Neutrophil (primary cell): ENCODE results near the gene RNF169.

Experiments
- H3K27ac ChIP-seq: fragments of 200-600 bp; sonication (generic); 2 replicates; pipeline ENCODE4 v1.5.1; 2016; ENCODE audit warnings: mild to moderate bottlenecking, moderate library complexity
- H3K27me3 ChIP-seq: fragments of 200-600 bp; sonication (generic); 2 replicates; pipeline ENCODE4 v1.6.0; 2016; ENCODE audit warnings: mild to moderate bottlenecking
- H3K36me3 ChIP-seq: fragments of 200-600 bp; sonication (generic); 2 replicates; pipeline ENCODE4 v1.5.1; 2017
- H3K4me1 ChIP-seq, 2 experiments: fragments of 200-600 bp in 1 of 2; sonication (generic) in 1 of 2; 1 replicate in 1 of 2; 2 replicates in 1 of 2; pipeline versions ENCODE4 v1.5.1 to v1.6.1; 2013 to 2016; ENCODE audit warnings: low read depth in 1 of 2, low read length in 1 of 2, mild to moderate bottlenecking in 1 of 2, moderate library complexity in 1 of 2; ENCODE audit not compliant: control insufficient read depth in 1 of 2, insufficient read depth in 1 of 2
- H3K4me3 ChIP-seq, 2 experiments: fragments of 200-600 bp in 1 of 2; sonication (generic) in 1 of 2; 1 replicate in 1 of 2; 2 replicates in 1 of 2; pipeline ENCODE4 v1.5.1; 2013 to 2016; ENCODE audit warnings: low read depth in 1 of 2, low read length in 1 of 2, mild to moderate bottlenecking in 1 of 2, moderate library complexity in 1 of 2
- H3K9me3 ChIP-seq: fragments of 200-600 bp; sonication (generic); 2 replicates; pipeline ENCODE4 v1.5.1; 2016
- TF ChIP-seq, protein P1 (sequence below): fragments of 200-600 bp; sonication (generic); IDR thresholded peaks from 2 replicates; pipeline ENCODE4 v1.5.1; 2016; ENCODE audit warnings: antibody characterized with exemption

Gene RNF169

DNA sequence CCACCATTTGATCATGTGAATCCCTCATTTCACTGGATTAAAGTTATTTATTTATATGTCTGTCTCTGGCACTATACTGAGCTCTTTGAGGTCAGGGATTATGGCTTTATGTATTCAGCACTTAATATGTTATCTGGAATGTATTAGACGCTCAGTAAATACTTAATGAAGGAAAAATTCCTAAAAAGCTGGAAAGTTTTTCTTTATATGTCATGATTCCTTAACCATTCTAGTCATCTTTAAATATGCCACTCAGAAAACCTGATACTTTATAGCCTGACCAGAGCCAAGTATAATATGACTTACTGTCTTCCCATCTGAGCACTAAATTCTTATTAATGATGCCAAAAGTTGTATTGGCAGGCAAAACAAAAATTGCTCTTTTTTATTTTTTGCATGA is 27.1 kb downstream of the RNF169 start:
- Histone ChIP-seq H3K9me3 (no peaks in the 10 kb centered on the region), H3K4me3 (no peak overlapping the region), H3K27me3 (no peaks in the 10 kb centered on the region), H3K36me3 (no peaks in the 10 kb centered on the region), H3K27ac (peak overlapping the region; percentile 46), H3K4me1 (peaks cover 28 to 42% of the 10 kb centered on the region in 2 experiments)
- TF ChIP-seq, protein P1, sequence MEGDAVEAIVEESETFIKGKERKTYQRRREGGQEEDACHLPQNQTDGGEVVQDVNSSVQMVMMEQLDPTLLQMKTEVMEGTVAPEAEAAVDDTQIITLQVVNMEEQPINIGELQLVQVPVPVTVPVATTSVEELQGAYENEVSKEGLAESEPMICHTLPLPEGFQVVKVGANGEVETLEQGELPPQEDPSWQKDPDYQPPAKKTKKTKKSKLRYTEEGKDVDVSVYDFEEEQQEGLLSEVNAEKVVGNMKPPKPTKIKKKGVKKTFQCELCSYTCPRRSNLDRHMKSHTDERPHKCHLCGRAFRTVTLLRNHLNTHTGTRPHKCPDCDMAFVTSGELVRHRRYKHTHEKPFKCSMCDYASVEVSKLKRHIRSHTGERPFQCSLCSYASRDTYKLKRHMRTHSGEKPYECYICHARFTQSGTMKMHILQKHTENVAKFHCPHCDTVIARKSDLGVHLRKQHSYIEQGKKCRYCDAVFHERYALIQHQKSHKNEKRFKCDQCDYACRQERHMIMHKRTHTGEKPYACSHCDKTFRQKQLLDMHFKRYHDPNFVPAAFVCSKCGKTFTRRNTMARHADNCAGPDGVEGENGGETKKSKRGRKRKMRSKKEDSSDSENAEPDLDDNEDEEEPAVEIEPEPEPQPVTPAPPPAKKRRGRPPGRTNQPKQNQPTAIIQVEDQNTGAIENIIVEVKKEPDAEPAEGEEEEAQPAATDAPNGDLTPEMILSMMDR: no peak

DNA sequence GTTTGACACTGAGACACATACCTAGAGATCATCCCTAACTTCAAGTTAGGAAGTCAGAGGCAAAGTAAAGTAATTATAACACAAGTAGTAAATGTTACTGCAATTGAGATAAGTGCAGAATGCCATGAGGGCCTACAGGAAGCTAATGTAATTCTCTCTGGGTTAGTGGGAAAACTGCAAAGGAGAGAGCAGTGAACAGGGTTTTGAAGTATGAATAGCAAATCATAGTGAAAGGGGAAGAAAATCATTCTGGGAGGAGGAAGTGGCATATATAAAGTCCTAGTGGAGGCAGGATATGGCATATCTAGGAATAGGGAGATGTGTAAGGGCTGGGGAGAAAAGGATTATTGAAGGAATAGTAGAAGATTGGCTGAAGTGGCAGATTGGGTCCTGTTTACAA is 27.9 kb downstream of the RNF169 start:
- Histone ChIP-seq H3K4me1 (peaks cover 26 to 43% of the 10 kb centered on the region in 2 experiments), H3K9me3 (no peaks in the 10 kb centered on the region), H3K27ac (peak overlapping the region; percentile 67), H3K27me3 (no peaks in the 10 kb centered on the region), H3K4me3 (no peak overlapping the region), H3K36me3 (no peaks in the 10 kb centered on the region)
- TF ChIP-seq, protein P1: no peak

DNA sequence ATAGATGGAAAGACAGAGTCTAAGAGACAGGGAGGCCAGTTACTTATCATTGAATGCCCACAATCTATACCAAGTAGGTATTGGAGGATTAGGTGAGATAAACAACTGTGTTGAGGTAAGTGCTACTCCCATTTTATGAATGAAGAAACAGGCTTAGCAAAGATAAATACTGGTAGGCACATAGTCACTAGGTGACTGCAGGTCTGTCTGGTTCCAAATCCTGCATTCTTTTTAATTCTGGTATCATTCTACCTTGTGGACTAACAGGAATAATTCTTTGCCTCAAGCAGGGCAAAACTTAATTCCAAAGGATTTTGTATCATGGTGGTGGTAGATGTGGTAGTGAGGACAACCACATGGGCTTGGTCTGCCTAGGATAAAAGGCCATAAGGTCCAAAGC is 28.4 kb downstream of the RNF169 start:
- Histone ChIP-seq H3K4me3 (no peak overlapping the region), H3K27ac (peak overlapping the region; percentile 67), H3K27me3 (no peaks in the 10 kb centered on the region), H3K36me3 (no peaks in the 10 kb centered on the region), H3K4me1 (peaks cover 31 to 47% of the 10 kb centered on the region in 2 experiments), H3K9me3 (no peaks in the 10 kb centered on the region)
- TF ChIP-seq, protein P1: no peak

DNA sequence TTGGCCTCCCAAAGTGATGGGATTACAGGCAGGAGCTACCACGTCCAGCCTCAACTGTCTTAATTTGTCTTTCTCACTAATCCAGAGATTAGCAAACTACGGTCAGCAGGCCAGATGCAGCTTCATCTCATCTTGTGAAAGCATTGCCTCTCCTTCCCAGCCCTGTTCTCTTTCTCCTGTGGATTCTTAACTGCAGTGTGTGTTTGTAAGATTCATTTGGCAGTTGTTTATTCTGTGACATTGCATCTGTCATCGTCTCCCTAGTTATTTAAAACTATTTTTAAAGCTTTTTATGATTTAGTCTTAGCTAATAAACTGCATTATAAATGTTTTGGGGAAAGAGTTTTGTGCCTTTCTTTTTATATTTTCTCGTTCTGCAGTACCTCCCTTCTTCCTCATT is 29.2 kb downstream of the RNF169 start:
- H3K27me3 ChIP-seq: no peaks in the 10 kb centered on the region
- no peaks in the 10 kb centered on the region for H3K36me3 ChIP-seq
- TF ChIP-seq, protein P1: no peak
- no peaks in the 10 kb centered on the region for H3K9me3 ChIP-seq
- H3K4me3 ChIP-seq: no peak overlapping the region
- H3K4me1 ChIP-seq: peaks cover 39 to 56% of the 10 kb centered on the region in 2 experiments
- H3K27ac ChIP-seq: no peak overlapping the region

DNA sequence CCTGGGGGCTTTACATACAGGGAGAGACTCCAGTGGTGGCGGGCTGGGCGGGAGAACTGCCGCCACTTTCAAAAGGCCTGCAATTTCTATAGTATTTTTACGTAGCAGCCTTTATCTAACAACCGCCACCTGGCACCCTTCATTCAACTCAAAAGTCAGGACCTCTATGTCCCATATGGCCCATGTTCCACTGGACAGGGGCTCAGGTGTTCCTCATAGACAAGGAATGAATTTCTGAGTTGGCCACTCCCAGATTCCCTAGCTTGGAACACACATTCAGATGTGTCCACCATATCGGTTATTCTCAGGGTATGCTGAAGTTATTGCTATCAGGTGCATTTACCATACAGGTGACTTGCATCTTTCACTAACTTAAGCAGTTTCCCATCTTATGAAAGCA is 29.9 kb downstream of the RNF169 start:
- Histone ChIP-seq H3K4me1 (peaks cover 46 to 63% of the 10 kb centered on the region in 2 experiments), H3K9me3 (no peaks in the 10 kb centered on the region), H3K27me3 (no peaks in the 10 kb centered on the region), H3K27ac (no peak overlapping the region), H3K36me3 (no peaks in the 10 kb centered on the region), H3K4me3 (no peak overlapping the region)
- TF ChIP-seq, protein P1: no peak
